GM19328 (cell line): ENCODE results near the gene DCC.

Experiments
- ATAC-seq: cut with Tn5 transposase; IDR thresholded peaks from one replicate; pipeline ENCODE4 v1.9.1; 2021; ENCODE audit warnings: mild to moderate bottlenecking, moderate library complexity; ENCODE audit not compliant: unreplicated experiment

The DCC gene

DNA sequence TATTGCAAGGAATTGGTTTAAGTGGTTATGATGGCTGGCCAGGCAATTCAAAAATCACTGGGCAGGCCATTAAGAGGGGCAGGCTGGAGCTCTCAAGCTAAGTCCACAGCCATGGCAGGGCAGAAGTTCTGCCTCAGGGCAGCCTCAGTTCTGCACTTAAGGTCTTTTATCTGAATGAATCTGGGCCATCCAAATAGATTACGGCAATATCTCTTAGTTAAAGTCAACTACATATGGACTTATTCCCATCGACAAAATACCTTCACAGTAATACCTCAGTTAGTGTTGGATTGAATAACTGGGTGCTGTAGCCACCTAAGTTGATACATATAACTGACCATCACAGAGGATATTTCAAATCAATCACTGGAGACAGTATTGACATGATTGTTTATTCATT, 979.6 kb downstream of the DCC start:
- no peak for ATAC-seq

DNA sequence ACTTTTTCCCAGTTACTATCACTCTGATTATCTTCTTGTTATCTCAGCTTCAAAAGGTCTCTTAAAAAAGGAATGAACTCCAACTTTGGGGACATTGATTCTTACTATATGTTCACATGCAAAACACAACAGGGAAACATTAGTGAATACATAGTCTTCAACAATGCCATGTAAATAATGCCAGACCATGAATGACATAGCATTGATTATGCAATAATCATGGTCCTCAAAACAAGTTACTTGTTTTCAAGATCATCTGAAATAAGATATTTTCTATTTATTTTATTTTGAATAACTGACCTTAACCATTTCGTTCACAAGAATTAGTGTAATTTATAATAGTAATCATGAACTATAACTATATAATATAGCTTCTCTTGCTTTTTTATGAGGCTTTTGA, 982.2 kb downstream of the DCC start:
- ATAC-seq, result no peak

DNA sequence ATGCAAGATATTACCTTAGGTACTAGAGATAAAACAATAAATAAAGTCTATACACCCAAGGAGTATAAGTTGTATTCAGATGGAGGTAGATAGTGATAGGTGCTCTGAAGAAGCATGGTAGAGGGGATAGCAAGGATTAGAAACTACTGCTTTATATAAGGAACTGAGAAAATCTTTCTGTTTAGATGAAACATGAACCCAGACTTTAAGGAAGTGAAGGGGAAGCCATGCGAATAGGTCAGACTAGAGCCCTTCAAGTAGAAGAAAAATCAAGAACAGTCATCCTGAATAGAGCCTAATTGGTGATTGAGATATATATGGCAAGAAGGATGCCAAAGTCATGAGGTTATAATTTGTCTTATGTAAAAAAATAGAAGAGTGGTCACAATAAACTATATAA, 984.4 kb downstream of the DCC start:
- no peak for ATAC-seq

DNA sequence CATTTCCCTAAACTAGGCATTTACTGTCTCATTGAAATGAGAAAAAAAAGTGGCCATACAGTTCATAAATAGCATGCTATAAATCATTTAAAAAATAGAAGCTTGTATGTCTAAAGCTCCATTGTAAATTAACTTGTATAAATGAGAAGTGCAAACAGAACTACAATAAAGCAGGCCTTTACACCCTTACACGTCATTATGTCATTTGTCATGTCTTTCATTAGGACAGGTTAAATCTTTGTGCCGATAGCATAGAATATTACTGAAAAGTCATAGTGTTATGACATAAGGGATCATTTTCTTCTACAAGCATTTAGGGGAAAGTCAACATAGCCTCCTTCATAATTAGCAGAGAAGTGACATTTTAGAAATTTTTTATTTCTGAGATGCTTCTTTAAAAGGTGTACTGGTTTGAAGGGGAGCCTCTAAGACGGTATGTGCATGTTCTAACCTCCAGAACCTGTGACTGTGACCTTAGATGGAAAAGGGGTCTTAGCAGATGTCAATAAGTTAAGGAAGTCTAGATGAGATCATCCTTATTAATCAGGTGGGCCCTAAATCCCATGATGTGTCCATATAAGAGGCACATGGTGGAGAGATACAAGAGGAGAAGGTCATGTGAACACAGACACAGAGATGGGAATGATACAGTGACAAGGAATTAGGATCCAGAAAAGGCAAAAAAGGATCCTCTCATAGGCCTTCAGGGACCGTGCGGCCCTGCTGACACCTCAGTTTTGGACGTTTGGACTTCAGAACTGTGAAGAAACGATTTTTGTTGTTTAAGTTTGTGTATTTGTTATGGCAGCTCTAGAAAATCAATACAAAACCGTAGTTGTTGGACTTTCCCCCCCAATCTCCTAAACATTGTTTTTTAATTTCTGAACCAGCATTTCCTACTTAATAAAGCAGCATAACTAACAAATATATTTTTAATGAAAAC, 1020.8 kb downstream of the DCC start:
- ATAC-seq, result no peak

DNA sequence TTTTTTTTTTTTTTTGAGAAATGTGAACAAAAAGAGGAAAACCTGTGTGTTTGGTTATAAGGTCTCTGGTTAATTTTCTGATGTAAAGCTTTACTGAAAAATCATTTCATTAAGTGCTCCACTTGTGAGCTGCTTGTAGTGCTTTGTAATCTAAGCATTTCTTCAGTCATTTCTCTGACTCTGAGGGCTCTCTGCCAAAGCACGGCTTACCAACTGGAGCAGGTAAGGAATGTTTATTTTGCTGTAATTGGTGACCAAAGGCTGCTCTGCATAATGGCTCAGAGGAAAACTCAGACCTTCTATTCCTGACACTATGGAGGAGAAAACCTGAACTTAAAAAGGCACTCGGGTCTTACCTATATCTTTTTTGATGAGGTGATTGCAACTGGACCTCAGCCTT, 1035.6 kb downstream of the DCC start:
- ATAC-seq, result no peak

DNA sequence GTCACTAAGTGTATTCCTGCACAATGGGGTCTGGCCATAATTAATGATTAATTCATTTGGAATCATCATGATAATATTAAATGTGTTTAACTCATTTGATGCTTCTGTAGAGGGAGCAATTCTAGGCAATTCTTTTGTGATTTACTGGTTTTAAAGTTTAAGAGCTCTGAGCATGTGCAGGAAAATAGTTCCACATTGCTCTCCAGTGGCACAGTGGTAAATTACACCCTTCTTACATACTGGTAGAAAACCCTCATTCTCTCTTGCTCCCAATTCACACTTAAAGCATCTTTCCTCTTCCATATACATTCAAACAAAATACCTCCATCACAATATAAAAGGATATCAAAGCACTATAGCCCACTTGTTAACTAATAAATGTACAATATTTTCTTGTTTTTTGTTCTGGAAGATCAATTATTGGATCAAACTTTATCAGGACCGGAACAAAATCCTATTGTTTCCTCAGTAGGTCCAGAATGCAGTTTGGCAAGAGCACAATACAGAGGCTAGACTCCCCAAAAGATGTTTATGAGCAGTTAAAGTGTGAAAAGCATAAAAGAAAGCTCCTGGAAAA, 1040.2 kb downstream of the DCC start:
- peak; percentile 77 for ATAC-seq

DNA sequence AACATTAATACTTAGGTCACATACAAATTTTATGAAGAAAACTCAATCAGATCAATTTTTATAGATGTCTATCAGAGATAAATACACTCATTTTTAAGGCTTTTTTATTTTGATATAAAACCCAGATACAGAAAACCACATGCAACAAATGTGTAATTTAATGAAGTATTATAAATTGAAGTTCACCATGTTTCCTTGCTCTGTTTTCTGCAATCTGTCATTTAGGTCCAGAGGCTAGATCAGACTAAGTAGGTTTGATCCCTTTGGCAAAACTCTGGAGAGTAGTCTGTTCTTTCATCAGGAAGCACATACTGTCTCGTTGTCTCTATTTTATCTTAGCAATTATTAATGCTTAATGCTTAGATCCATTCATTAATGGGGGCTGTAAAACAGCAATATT, 1042.9 kb downstream of the DCC start:
- ATAC-seq, result no peak

DNA sequence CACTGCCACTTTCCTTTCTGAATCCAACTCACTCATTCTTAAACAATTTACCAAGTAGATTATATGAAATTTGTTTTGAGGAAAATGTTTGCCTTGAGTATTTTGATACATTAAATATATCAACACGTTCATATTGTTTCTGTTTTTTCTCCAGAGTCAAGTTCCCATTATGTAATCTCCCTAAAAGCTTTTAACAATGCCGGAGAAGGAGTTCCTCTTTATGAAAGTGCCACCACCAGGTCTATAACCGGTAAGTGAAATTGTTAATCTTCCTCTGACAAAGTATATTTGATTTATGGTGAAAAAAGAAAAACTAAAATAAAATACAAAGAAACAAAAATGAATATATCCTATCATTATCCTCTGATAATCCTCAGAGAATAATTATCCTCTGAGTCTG, 1045.9 kb downstream of the DCC start:
- ATAC-seq, result no peak

DNA sequence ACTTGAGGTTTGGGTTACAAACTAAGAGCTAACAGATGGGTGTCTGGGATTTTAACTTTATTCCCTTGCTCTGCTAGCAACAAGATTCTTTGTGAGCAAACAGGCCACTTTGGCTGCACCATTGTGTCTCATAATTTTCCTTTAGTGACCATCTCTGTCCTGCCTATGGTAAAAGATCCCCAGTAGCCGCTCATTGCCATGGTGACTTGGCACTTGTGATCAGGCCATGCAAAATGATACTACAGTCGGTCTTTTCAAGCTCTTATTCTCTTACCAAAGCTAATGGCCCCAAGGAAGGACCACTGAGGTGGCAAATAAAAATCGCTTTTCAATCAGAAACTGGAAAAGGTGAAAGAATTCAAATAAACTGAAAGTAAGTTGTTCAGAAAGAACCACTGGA, 1047.6 kb downstream of the DCC start:
- no peak for ATAC-seq

DNA sequence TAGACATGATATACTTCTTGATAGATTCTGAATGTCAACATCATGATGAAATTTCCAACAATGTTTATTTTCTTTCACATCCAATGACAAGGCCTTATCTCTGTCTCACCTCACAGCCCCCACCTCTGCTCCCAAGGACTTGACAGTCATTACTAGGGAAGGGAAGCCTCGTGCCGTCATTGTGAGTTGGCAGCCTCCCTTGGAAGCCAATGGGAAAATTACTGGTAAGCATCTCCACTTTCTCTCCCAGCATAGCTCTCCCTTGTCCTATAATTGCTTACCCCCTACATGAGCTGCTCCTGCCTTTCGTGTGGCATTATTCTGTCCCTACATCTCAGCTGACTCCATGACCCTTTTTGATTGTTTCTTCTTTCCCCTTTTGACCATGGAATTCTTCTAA, 1062.7 kb downstream of the DCC start:
- no peak for ATAC-seq

DNA sequence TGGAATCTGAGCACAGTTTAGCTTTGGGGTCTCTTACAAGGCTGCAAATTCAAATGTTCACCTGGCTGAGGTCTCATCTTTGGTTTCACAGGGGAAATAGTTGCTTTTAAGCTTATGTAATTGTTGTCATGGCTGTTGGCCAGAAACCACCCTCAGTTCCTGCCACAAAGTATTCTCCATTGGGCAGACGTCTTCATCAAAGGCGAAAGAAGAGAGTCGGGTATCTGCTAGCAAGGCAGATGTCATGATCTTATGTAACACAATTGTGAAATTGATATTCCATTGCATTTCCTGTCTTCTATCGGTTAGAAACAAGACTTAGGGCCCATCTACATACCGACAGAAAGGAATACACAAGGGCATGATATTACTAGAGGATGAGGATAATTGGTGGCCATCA, 1068.3 kb downstream of the DCC start:
- no peak for ATAC-seq

DNA sequence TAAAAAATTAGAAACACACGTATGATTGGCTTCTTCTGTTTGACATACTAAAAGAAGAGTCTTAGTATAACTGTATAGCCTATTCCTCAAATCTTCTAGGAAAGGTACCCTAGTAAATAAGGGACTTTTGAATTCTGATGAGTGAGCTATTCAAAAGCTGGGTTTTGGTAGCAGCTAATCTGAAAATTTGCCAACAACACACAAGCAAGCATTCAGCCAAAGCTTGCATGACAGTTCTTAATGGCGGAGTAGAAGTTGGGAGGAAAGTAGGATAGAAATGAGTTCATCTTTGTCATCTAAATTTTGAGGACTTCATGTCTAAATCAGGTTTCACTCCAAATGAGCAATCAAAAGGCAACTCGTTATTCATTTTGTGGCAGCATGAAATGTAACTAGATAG, 1071.5 kb downstream of the DCC start:
- ATAC-seq, result no peak

DNA sequence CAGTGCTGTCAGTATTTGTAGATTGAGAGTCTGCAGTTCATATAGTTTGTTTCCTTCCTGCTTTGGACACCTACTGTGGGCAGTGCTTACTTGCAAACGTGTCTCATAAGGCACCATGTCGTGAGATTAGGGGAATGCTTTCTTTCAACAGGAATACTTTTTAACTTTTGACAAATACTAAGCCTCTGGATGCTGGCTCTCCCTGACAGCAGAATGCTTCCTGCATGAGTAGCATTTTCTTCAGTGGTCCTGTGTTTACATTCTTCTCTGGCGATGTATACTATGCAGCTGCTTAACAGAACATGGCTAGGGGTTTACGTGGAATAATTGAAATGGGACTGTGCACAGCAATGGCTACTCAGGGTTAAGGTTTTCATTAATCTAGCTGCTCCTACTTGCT, 1077.0 kb downstream of the DCC start:
- no peak for ATAC-seq

DNA sequence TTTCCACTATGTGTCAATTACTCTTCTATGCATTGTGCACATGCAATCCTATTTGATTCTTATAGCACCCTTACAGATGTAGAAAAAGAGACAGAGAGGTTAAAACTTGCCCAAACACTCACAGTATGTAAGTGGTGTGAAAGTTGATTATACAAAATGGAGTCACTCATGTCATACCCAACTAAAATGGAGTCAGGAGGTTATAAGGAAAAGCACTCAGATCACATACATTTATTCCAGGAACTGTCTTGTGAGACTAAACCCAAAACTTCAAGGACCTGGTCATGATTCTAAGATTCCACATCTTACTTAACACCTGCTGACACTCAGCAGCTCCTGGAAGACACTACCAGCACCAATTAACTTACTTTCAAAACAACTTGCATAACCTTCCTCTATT, 1081.9 kb downstream of the DCC start:
- no peak for ATAC-seq

DNA sequence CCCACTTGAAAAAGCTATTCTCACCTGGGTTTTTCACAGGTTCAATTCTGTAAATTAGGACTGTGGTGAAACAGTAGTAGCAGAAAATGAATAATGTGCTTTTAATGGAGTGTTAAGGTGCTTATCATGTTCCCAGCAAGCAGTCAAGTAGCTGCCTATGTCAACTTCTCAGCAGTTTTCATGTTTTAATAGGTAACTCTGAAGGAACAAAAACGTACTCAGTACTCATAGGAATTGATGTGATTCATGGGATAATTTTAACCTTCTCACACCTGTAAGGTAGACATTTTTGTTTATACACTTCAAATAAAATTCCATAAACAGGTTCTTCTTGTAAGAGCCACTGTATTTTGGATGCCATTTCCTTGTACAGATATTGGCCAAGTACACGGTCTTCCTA, 1082.9 kb downstream of the DCC start:
- no peak for ATAC-seq

DNA sequence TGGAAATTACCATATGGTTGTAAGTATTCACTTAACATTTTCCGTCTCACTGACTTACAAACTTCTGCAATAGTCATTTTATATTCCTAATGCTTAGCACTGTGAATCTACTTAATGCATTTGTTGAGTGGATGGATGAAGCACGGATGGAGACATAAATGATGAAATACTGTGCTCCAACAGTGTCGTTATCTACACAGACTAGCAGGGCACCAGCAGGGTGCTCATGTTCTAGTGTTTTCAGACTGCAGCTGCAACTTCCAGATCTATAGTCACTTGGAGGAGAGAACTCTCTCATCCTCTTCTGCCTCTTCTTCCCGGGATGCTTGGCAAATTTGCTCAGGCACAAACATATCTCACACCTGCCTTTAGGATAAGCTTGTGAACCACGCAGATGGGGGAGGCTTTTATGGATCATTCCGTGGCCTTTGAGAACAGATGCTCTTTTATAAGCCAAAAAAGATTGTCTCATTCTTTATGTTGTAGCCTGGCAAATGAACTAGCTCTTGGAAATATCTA, 1086.7 kb downstream of the DCC start:
- no peak for ATAC-seq

DNA sequence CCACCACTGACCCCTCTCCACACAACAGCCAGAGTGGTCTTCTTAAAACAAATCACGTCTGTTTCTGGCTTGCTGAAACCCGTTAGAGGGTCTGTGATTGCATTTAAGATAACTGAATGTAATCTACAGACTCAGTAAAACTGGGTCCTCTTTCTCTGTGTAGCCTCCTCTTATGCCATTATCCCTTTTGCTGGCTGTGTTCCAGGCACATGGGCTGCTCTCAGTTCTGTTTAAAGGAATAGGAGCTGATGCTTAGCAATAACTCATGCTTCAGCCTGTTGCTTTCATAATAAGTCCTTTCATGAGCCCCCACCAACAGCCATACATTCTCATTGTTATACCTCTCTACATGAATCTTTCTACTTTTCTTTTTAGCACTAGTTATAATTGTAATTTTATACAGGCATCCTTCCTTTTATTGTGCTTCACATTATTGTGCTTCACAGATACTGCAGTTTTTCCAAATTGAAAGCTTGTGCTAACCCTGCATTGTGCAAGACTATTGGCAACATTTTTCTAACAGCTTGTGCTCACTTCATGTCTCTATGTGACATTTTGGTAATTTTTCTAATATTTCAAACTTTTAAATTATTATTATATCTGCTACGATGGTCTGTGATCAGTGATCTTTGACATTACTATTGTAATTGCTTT, 1101.9 kb downstream of the DCC start:
- no peak for ATAC-seq

DNA sequence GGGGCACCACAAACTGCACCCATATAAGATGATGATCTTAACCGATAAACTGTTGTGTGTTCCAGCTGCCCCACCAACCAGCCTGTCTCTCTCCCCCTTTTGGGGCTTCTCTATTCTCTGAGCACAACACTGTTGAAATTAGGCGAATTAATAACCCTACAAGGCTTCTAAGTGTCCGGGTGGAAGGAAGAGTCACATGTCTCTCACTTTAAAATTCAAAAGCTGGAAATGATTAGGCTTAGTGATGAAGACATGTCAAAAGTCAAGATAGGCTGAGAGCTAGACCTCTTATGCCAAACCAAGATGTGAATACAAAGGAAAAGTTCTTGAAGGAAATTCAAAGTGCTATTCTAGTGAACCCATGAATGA, 1102.4 kb downstream of the DCC start:
- no peak for ATAC-seq

DNA sequence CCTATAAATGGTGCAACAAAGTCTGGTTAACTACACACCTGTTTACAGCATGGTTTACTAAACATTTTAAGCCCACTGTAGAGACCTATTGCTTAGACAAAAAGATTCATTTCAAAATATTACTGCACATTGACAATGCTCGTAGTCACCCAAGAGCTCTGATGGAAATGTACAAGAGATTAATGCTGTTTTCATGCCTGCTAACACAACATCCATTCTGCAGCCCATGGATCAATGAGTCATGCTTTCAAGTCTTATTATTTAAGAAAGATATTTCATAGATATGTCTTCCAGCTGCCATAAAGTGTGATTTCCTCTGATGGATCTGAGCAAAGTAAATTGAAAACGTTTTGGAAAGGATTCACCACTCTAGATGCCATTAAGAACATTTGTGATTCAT, 1103.3 kb downstream of the DCC start:
- ATAC-seq, result no peak

DNA sequence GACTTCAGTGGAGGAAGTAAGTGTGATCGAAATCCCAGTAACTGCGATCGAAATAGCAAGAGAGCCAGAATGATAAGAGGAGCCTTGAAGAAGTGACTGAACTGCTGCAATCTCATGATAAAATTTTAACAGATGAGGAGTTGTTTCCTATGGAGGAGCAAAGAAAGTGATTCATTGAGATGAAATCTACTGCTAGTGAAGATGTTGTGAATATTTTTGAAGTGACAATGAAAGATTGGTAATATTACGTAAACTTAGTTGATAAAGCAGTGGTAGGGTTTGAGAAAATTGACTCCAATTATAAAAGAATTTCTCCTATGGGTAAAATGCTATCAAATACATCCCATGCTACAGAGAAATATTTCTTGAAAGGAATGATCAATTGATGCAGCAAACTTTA, 1103.8 kb downstream of the DCC start:
- no peak for ATAC-seq

DNA sequence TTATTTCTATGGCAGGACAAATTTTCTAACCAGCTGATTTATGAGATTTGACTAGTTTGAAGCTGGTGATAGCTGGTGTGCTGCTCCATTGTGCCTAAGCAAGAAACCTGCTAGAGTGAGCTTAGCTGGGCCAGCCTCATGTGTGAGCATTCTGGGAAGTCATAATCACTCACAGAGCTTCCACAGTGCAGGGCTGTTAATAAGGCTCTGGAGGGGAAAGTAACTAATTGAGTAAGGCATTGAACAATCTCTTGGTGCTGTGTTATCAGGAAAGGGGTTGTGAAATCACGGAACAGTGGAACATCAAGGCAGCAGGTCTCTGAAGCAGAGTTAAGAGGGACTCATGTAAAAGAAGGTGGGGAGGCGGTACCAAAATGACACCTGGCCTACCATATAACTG, 1111.9 kb downstream of the DCC start:
- no peak for ATAC-seq

DNA sequence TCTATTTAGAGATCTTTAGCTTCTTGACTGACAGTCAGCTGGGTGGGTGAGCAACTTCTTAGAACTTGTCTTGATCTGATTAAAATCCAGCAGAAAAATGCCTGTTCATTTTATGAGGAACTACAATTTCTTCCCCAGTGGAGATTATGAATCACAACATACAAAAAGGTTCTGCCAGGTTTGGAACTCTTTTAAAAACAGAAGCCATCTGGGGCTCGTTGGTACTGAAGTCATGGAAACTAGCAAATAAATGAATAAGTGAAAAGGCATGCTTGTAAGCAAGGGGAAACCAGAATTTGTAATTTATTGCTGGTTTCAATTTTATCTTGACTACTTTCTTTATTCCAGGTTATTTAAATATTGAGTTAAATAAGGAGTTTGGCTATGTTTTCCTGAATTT, 1117.1 kb downstream of the DCC start:
- no peak for ATAC-seq
